ENCODE measurements around the gene FOXP1.

FOXP1 gene

DNA sequence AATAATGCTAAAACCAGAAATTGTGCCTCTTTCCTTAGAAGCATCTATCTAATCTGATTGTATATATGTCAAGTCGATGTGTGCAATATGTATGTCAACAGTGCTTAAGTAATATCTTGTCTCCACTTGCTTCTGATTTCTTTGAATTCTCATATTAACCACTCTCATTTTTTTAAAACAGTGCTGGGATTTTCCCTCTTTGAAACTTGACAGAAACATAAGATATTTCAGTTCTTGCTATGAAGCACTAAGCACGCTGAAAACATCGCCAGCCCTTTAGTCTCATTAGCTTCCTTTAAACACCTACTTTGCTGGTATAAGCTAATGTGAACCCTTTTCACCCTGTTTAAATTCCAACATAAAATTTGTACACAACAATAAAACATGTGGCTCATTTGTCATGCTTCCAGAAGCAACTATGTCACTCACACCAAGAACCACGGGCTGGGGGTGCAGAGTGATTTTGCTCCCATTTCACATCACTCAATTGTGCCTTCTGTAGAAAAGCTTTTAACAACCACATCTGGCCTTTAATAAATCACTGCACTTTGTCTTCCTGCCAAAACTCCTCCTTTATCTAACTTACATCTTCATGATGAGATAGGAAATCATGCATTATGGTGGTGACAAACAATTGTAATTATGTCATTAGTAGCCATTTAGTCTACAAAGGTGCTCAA is 185.2 kb downstream of the FOXP1 start:
- no peak for DNase-seq (ENCODE audit: low read depth in 2 of 2)

- no peak for DNase-seq (ENCODE audit: low read depth in 2 of 2)
These were observed 185.8 kb downstream of the FOXP1 start for GRCh38 chr3:71397726-71398125.

GRCh38 chr3:71397046-71397445 is 186.5 kb downstream of the FOXP1 start:
- no peak for DNase-seq (ENCODE audit: low read depth in 2 of 2)

DNA sequence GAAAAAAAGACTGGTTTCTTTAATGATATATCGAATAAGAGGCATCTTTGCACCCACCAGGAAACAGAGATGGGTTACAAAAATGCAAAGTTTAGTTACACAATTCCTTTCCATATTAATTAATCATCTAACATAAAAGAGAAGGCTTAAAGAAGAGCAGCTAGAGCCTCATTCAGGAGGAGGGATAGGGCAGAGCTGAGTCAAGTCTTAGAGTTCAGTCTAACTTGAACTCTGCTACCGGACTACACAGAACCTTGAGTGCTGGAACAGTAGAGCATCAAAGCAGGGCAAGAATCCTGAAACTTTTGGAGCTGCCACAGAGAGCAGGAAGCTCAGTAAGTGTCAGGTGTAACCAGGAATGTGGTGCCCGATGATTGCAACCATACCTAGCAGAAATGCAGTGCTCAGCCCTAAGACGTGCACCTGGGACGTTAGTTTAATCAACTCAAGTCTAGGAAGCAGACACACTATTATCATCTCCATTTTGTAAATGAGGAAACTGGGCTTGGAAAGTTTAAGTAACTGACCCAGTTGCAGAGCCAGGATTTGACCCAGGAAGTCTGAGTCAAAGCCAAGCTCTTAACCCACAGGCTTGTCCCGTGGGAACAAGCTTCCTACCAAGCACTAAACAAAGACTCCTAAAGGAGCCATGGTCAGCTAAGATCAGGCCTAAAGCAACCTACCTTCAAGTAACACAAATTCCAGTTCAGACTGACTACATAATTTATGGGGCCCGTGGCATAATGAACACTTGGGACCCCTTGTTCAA is 187.4 kb downstream of the FOXP1 start:
- DNase-seq (ENCODE audit: low read depth in 2 of 2): no peak

DNA sequence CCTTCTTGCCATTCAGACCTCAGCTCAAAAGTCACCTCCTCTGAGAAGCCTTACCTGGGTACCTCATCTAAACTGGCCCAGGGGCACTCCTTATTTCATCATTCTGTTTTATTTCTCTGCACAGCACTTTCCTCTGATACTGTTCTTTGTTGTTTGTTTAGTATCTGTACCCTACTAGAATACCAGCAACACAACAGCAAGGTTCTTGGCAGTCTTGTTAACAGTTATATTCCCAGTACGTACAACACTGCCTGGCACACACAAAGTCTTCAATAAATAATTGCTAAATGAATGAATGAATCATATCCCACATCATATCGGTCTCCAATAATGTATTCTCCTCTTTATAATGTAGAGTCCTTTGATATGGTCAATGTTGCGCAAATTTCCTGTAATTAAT is 188.1 kb downstream of the FOXP1 start:
- DNase-seq (ENCODE audit: low read depth in 2 of 2): no peak

DNA sequence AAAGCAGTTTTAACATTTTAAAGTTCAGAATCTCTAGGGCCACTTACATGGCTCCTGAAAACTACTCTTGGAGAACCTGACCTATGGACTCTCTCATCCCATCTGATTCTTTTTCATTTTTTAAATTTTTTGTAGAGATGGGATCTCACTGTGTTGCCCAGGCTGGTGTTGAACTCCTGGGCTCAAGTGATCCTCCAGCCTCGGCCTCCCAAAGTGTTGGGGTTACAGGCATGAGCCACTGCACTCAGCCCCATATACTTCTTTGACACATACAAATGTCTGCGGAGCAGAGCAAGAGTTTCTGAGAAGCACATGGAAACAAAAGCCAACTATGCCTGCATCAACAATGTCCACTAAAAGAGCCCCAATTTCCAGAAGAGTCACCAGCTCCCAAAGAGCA is 189.8 kb downstream of the FOXP1 start:
- no peak for DNase-seq (ENCODE audit: low read depth in 2 of 2)

DNA sequence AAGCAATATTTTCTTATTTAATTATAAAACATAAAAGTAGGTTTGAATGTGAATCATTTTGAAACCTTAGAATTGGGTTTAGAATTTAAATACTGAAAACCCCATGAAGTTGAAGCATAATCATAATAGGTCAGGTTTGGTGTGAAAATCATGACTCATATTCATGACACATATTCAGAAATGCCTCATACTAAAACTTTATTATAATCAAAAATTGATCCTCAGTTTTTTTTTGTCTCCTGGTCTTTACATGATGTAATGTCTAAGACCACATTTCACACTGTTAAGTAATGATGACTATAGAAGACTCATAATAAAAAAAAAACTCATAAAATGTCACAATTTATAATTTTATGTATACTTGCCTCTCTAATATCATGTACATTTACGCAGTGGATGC is 190.4 kb downstream of the FOXP1 start:
- DNase-seq (ENCODE audit: low read depth in 2 of 2): no peak

DNA sequence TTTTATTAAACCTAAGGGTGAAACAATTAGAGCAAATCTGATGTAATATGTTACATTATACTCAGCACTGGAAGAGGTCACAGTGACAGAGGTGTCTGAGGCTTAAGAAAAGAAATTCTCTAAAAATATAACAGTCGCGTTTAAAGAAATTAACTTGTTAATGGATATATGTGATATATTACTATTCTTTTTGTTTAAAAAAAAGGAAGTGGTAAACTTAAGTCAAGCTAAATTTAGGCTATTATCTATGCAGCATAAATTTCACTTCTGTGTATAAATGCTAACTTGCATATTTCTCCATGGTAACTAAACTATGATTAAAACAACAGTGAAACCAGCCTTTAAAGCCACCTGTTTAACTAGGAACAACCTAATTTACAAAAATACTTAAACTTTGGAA is 191.3 kb downstream of the FOXP1 start:
- no peak for DNase-seq (ENCODE audit: low read depth in 2 of 2)

GRCh38 chr3:71391361-71391760 is 192.2 kb downstream of the FOXP1 start:
- DNase-seq (ENCODE audit: low read depth in 2 of 2): no peak

DNA sequence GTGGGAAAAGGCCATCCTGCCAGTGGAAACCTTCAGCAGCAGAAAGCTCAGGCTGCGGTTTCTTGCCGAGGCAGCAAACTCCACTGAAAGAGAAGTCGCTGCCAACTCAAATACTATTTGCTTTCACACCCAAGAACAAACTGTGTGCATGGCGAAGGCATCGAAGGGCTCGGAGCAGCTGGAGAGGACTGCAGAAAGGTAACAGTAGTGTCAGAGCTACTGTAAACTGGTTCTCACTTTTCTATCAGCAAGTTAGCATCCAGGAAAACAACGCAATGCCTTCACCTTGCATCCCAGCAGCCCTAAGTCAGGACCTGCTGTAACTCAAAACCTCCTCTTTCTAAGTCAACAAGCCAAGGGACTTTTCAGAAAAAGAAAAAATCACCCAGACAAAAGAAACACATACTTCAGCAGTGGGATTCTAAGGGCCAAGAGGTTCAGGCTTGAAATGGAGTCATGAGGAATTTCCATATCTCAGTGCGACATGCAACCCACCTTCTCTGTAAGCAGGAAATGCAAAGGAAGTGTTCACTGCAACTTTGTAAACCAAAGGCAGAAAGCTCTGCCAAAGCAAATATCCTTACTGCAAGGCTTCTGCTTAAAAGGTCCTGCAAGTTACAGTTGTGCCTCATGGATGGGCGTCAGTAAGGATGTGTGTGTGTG is 193.5 kb downstream of the FOXP1 start:
- no peak for DNase-seq (ENCODE audit: low read depth in 2 of 2)

- DNase-seq (ENCODE audit: low read depth in 2 of 2): no peak
These were observed 194.3 kb downstream of the FOXP1 start for GRCh38 chr3:71389191-71389590.

- DNase-seq (ENCODE audit: low read depth in 2 of 2): no peak
These were observed 194.9 kb downstream of the FOXP1 start for GRCh38 chr3:71388535-71389120.

GRCh38 chr3:71387586-71387985 is 195.9 kb downstream of the FOXP1 start:
- no peak for DNase-seq (ENCODE audit: low read depth in 2 of 2)

GRCh38 chr3:71384837-71385716 is 198.5 kb downstream of the FOXP1 start:
- DNase-seq (ENCODE audit: low read depth in 2 of 2): no peak

- no peak for DNase-seq (ENCODE audit: low read depth in 2 of 2)
These were observed 199.1 kb downstream of the FOXP1 start for GRCh38 chr3:71384388-71384787.

- no peak for DNase-seq (ENCODE audit: low read depth in 2 of 2)
These were observed 203.4 kb downstream of the FOXP1 start for GRCh38 chr3:71380096-71380495.

DNA sequence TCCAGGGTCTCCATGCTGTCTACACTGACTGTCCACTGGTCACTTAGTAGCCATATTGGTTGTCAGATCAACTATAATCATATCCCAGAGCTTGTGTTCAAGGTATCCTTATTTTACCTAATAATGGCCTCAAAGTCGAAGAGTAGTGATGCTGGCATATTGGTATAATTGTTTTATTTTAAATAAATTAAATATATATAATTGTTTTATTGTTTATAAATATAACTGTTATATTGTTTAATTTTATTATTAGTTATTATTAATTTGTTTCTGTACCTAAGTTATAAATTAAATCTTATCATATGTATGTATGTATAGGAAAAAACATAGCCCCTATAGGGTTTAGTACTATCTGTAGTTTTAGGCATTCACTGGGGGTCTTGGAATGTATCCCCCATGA is 205.0 kb downstream of the FOXP1 start:
- no peak for DNase-seq (ENCODE audit: low read depth in 2 of 2)

- DNase-seq (ENCODE audit: low read depth in 2 of 2): no peak
These were observed 206.6 kb downstream of the FOXP1 start for GRCh38 chr3:71376911-71377310.

- no peak for DNase-seq (ENCODE audit: low read depth in 2 of 2)
These were observed 207.0 kb downstream of the FOXP1 start for GRCh38 chr3:71376503-71376902.

DNA sequence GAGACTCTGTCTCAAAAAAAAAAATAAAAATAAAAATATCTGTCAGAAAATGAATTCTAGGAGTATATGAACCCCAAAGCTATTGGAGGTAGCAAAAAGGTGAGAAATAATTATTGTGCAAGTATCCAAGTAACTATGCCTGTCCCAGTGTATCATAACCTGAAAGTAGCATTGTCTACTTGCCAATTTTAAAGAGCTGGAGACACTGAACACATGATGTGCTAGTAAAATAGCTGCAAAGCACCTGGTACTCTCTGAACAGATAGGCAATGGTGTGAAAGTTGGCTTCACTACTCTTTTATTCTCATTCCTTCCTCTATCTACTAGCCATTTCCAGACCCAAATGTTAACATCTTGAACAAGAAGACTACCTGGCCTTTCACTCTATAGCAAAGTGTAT is 208.9 kb downstream of the FOXP1 start:
- no peak for DNase-seq (ENCODE audit: low read depth in 2 of 2)

- DNase-seq (ENCODE audit: low read depth in 2 of 2): no peak
These were observed 210.5 kb downstream of the FOXP1 start for GRCh38 chr3:71372911-71373637.
